ENCODE results near the gene BRPF1. TPM values are rescaled to one million over a fixed set of nuclear protein-coding genes. Genes with fewer than 3 reads are reported as not detected.

Gene BRPF1
- total RNA-seq, 1 experiment from 2014 or later = 20.4 TPM

DNA sequence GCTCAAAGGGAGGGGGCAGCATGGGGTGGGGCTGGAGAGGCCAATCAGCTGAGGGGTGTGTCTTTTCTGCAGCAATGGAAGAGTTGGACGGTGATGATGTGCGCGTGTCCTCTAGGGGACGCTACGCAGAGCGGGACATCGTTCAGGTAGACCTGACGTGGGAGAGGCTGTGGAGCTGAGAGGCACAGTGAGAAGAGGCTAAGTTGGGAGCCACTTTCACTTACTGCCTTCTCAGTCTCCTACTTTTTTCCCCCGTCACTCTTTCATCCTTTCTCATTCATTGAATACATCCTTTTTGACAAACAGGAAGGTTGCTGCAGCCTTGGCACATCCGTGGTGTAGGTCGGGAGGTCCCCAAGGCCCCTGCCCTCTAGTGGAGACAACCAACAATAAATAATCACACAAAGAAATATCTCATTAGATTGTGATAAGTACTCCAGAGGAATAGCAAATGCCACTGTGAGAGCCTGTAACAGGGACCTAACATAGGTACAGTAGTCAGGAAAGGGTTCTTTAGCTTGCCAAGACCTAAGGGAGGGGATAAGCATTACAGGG, 4.4 kb upstream of the BRPF1 start:
- H3K4me1 Mint-ChIP-seq (ENCODE audit: low read depth, unreplicated experiment) = peaks cover 9% of the 10 kb centered on the region
- TF ChIP-seq, protein P1, sequence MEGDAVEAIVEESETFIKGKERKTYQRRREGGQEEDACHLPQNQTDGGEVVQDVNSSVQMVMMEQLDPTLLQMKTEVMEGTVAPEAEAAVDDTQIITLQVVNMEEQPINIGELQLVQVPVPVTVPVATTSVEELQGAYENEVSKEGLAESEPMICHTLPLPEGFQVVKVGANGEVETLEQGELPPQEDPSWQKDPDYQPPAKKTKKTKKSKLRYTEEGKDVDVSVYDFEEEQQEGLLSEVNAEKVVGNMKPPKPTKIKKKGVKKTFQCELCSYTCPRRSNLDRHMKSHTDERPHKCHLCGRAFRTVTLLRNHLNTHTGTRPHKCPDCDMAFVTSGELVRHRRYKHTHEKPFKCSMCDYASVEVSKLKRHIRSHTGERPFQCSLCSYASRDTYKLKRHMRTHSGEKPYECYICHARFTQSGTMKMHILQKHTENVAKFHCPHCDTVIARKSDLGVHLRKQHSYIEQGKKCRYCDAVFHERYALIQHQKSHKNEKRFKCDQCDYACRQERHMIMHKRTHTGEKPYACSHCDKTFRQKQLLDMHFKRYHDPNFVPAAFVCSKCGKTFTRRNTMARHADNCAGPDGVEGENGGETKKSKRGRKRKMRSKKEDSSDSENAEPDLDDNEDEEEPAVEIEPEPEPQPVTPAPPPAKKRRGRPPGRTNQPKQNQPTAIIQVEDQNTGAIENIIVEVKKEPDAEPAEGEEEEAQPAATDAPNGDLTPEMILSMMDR (IDR thresholded peaks at IDR 0.05; ENCODE audit: unreplicated experiment) = peak; percentile 47
- H3K4me3 Mint-ChIP-seq (ENCODE audit: low read depth, unreplicated experiment) = no peak overlapping the region
- H3K27ac Mint-ChIP-seq (ENCODE audit: unreplicated experiment) = no peak overlapping the region
- CTCF ChIA-PET = interaction anchor here (1.2 to 1.5 kb wide), 2 partner anchors 12 to 22 kb away, joined by 4 to 5 read pairs; partner anchors contain the start of gene OGG1
- intact Hi-C loops (cut with micrococcal nuclease; ENCODE audit: unreplicated experiment) = no loop called here
- DNase-seq = peak; percentile 15
- H3K27me3 Mint-ChIP-seq (ENCODE audit: unreplicated experiment) = peaks cover 59% of the 10 kb centered on the region
- no TSS peak for BruUV-seq (replicated peaks)
- H3K36me3 Mint-ChIP-seq (ENCODE audit: insufficient read depth, unreplicated experiment) = peaks cover 16% of the 10 kb centered on the region
- no peaks in the 10 kb centered on the region for H3K9me3 Mint-ChIP-seq (ENCODE audit: low read depth, unreplicated experiment)

DNA sequence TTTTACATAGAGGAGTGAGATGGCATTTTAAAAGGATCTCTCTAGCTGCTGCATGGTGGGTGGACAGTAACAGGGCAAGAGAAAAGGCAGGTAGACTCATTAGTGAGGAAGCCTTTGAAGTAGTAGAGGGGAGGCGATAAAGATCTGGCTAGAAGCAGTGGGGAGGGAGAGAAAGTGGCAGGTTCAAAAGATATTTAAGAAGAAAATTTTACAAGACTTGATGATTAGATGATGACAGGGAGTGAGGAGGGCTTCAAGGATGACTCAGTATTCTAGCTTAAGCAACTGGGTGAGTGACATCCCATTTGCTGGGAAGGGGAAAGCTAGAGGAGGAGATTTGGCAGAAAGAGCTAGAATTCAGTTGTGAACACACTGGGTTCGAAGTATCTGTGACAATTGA, 3.8 kb upstream of the BRPF1 start:
- CTCF ChIA-PET = interaction anchor here (1.2 to 1.5 kb wide), 2 partner anchors 12 to 22 kb away, joined by 4 to 5 read pairs; partner anchors contain the start of gene OGG1
- TF ChIP-seq, protein P1 (IDR thresholded peaks at IDR 0.05; ENCODE audit: unreplicated experiment) = no peak
- peaks cover 23% of the 10 kb centered on the region for H3K36me3 Mint-ChIP-seq (ENCODE audit: insufficient read depth, unreplicated experiment)
- H3K4me1 Mint-ChIP-seq (ENCODE audit: low read depth, unreplicated experiment) = peaks cover 15% of the 10 kb centered on the region
- DNase-seq = no peak
- H3K27me3 Mint-ChIP-seq (ENCODE audit: unreplicated experiment) = peaks cover 53% of the 10 kb centered on the region
- H3K9me3 Mint-ChIP-seq (ENCODE audit: low read depth, unreplicated experiment) = no peaks in the 10 kb centered on the region
- BruUV-seq (replicated peaks) = no TSS peak
- intact Hi-C loops (cut with micrococcal nuclease; ENCODE audit: unreplicated experiment) = no loop called here
- no peak overlapping the region for H3K4me3 Mint-ChIP-seq (ENCODE audit: low read depth, unreplicated experiment)
- H3K27ac Mint-ChIP-seq (ENCODE audit: unreplicated experiment) = no peak overlapping the region

DNA sequence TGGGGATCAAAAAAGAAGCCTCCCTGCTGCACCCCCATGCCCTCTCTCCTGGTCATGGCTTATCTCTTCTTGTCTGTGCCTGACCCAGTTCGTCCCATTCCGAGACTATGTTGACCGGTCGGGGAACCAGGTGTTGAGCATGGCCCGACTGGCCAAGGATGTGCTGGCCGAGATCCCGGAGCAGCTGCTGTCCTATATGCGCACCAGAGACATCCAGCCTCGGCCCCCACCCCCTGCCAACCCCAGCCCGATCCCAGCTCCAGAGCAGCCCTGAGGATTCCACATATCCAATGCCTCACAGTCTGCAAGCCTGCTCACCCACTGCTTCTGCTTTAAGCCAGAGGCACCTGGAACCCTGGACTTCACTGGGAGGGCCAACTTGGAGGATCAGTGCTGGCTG, 2.1 kb upstream of the BRPF1 start:
- TF ChIP-seq, protein P1 (IDR thresholded peaks at IDR 0.05; ENCODE audit: unreplicated experiment) = no peak
- intact Hi-C loops (cut with micrococcal nuclease; ENCODE audit: unreplicated experiment) = no loop called here
- H3K4me1 Mint-ChIP-seq (ENCODE audit: low read depth, unreplicated experiment) = peaks cover 27% of the 10 kb centered on the region
- BruUV-seq (replicated peaks) = no TSS peak
- H3K9me3 Mint-ChIP-seq (ENCODE audit: low read depth, unreplicated experiment) = no peaks in the 10 kb centered on the region
- DNase-seq = no peak
- H3K27me3 Mint-ChIP-seq (ENCODE audit: unreplicated experiment) = peaks cover 36% of the 10 kb centered on the region
- H3K27ac Mint-ChIP-seq (ENCODE audit: unreplicated experiment) = no peak overlapping the region
- no peak overlapping the region for H3K4me3 Mint-ChIP-seq (ENCODE audit: low read depth, unreplicated experiment)
- peaks cover 37% of the 10 kb centered on the region for H3K36me3 Mint-ChIP-seq (ENCODE audit: insufficient read depth, unreplicated experiment)
- CTCF ChIA-PET = no interaction called here

DNA sequence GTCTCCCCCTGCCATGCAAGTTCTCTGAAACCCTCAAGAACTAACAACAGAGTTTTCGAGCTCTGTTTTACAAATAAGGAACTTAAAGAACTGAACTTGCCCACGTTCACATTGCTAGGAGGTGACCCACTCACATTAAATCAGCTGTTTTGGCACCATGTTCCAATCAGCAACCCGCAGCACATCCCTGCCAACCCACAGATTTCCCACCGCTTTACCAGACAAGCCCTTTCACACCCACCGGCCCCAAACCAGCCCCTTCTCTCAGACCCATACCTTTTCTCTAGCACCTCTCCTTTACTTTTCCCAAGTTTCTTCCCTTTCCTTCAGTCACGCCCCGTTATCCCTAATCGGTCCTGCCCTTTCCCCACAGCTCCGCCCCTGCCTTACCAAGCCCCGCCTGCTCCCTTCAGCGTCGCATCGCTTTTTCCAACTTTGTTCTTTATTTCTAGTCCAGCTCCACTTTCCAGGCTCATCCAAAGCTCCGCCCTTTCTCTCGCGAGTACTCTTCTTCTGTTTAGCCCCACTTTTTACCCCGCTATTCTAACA, 804 bp upstream of the BRPF1 start:
- CTCF ChIA-PET = interaction anchor here (1.0 to 1.5 kb wide), 2 partner anchors 15 to 19 kb away, joined by 3 to 4 read pairs; partner anchors contain the start of gene OGG1
- no TSS peak for BruUV-seq (replicated peaks)
- intact Hi-C loops (cut with micrococcal nuclease; ENCODE audit: unreplicated experiment) = no loop called here
- Mint-ChIP-seq H3K27ac (ENCODE audit: unreplicated experiment) (peak overlapping the region; percentile 83), H3K4me3 (ENCODE audit: low read depth, unreplicated experiment) (peak overlapping the region; percentile 87), H3K27me3 (ENCODE audit: unreplicated experiment) (peaks cover 29% of the 10 kb centered on the region), H3K36me3 (ENCODE audit: insufficient read depth, unreplicated experiment) (peaks cover 48% of the 10 kb centered on the region), H3K4me1 (ENCODE audit: low read depth, unreplicated experiment) (peaks cover 27% of the 10 kb centered on the region), H3K9me3 (ENCODE audit: low read depth, unreplicated experiment) (no peaks in the 10 kb centered on the region)
- TF ChIP-seq, protein P1 (IDR thresholded peaks at IDR 0.05; ENCODE audit: unreplicated experiment) = no peak
- no peak for DNase-seq

Data from Calu3 (cell line).